ENCODE measurements around the gene ADCY10.

- no peak for TF ChIP-seq POLR2A (IDR thresholded peaks at IDR 0.05; ENCODE audit: low read length)
- no peak for TF ChIP-seq GATA1 (IDR thresholded peaks at IDR 0.05; ENCODE audit: low read depth, low read length)
These were observed 29.6 kb upstream of the ADCY10 start for GRCh38 chr1:167943541-167943940.
